AG04450 (cell line): Measurements from ENCODE around the gene ADAMTSL1. TPM values are rescaled to one million over a fixed set of nuclear protein-coding genes. Genes with fewer than 3 reads are reported as not detected.

Experiments
- CTCF ChIA-PET: fragments of 300-600, 350-600 bp; formaldehyde crosslinking; extraction: SDS; loops from one replicate; lab custom pipeline; 2022; ENCODE audit warnings: antibody characterized with exemption, inconsistent platforms; lab: Charles Lee
- POLR2A ChIA-PET: fragments of 350-600 bp; formaldehyde crosslinking; extraction: SDS; loops from one replicate; lab custom pipeline; 2021; ENCODE audit warnings: antibody characterized with exemption, inconsistent platforms; lab: Yijun Ruan, JAX
- DNase-seq: peaks from one replicate; pipeline ENCODE4 v3.0.0-alpha.2; 2011; ENCODE audit warnings: low read depth, low spot score
- H3K27ac ChIP-seq: one replicate; pipeline ENCODE4 v1.5.1; 2012; ENCODE audit warnings: low read depth, low read length, control low read depth
- H3K27me3 ChIP-seq: one replicate; pipeline ENCODE4 v1.6.0; 2012; ENCODE audit warnings: low read length; ENCODE audit not compliant: control insufficient read depth, insufficient read depth
- H3K4me3 ChIP-seq: 2 replicates; pipeline ENCODE4 v1.5.1; 2011; ENCODE audit warnings: mild to moderate bottlenecking, low read depth, low read length, control low read depth
- H3K9me3 ChIP-seq: 2 replicates; pipeline ENCODE4 v1.5.1; 2012; ENCODE audit warnings: low read length; ENCODE audit not compliant: control insufficient read depth, insufficient read depth
- polyA plus RNA-seq: library from polyadenylated mRNA; depleted of rRNA; stranded (reverse); fragments of >200 nt; gene quantifications from 2 replicates; pipeline ENCODE4 v1.2.3, GENCODE V29; 2011
- small RNA-seq: library from RNA; depleted of rRNA; stranded (forward); fragments of <200 nt; gene quantifications from one replicate; pipeline ENCODE3, GENCODE V24; 2012; ENCODE audit warnings: low read depth; ENCODE audit not compliant: insufficient read length
- TF ChIP-seq, protein P1 (sequence below): IDR thresholded peaks from 2 replicates; pipeline ENCODE4 v1.5.1; 2011; ENCODE audit warnings: low read depth, low read length, control low read depth, inconsistent platforms

Gene ADAMTSL1
- polyA plus RNA-seq, 1 experiment = 22.2 TPM

DNA sequence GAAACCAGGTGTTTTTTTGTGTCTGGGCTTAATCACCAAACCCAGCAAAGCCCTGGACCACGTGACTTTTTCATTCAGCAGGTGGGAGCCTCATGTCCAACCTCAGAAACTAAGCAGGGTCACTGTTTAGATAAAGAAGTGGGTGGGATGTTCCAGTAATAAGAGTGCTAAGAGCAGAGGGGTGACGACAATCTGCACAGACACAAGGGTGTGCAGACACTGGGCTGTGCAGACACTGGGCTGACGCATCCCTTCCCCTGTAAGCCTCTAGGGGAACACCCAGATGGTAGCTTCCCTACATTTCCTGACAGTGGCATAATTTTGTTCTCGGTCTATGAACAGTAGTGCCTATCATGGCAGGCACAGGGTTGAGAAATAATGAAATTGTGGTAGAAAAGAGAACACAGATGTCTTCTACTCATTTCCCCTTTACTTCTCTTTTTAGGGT lies 474.0 kb downstream of the ADAMTSL1 start:
- CTCF ChIA-PET = no interaction called here

DNA sequence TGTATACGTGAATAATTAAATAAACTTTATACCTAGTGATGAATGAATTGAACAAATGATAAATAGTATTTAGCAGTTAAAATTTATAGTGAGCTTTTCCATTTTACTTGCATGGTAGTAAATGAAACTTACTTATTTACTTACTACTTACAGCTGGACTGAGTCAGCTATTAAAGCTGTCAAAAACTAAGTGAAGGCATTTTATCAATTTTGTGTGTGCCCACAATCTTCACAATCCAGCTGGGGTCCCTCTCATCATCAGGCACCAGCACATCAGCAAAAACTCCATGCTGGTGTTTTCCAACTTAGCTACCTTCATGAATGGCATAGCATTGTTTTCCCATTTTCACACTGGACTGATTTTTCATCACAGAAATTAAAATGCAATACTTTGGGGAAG lies 478.0 kb downstream of the ADAMTSL1 start:
- ChIA-PET POLR2A (no interaction called here), CTCF (interaction anchor here (1.0 to 1.3 kb wide), 2 partner anchors 61 to 509 kb away, joined by 3 to 4 read pairs; no protein-coding TSS in a partner anchor)
- DNase-seq = no peak
- H3K27ac ChIP-seq = no peak overlapping the region
- no peaks in the 10 kb centered on the region for H3K9me3 ChIP-seq
- H3K4me3 ChIP-seq = no peak overlapping the region
- peaks cover 38% of the 10 kb centered on the region for H3K27me3 ChIP-seq
- TF ChIP-seq, protein P1, sequence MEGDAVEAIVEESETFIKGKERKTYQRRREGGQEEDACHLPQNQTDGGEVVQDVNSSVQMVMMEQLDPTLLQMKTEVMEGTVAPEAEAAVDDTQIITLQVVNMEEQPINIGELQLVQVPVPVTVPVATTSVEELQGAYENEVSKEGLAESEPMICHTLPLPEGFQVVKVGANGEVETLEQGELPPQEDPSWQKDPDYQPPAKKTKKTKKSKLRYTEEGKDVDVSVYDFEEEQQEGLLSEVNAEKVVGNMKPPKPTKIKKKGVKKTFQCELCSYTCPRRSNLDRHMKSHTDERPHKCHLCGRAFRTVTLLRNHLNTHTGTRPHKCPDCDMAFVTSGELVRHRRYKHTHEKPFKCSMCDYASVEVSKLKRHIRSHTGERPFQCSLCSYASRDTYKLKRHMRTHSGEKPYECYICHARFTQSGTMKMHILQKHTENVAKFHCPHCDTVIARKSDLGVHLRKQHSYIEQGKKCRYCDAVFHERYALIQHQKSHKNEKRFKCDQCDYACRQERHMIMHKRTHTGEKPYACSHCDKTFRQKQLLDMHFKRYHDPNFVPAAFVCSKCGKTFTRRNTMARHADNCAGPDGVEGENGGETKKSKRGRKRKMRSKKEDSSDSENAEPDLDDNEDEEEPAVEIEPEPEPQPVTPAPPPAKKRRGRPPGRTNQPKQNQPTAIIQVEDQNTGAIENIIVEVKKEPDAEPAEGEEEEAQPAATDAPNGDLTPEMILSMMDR = no peak

More for the DNA sequence above, 474.0 kb downstream of the ADAMTSL1 start:
- Histone ChIP-seq H3K27me3 (peaks cover 23% of the 10 kb centered on the region), H3K4me3 (no peak overlapping the region), H3K27ac (no peak overlapping the region), H3K9me3 (no peaks in the 10 kb centered on the region)
- TF ChIP-seq, protein P1 = no peak
- DNase-seq = no peak
- POLR2A ChIA-PET = no interaction called here

DNA sequence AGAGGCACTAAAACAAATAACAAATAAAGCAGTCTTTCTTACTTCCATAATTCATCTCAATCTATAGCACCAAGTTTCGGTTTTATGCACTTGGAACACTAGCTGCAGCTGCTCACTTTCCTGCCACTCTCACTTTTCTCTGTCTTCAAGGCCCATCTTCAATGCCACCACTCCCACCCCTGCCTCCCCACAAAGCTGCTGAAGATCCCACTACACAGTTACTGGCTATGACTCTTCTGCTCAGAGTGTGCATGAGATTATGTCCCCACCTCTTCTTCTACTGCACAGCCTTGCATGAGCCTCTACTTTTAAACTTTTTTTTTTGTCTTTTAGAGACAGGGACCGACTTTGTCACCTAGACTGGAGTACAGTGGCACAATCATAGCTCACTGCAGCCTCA lies 481.7 kb downstream of the ADAMTSL1 start:
- Histone ChIP-seq H3K4me3 (no peak overlapping the region), H3K27me3 (peaks cover 31% of the 10 kb centered on the region), H3K9me3 (no peaks in the 10 kb centered on the region), H3K27ac (no peak overlapping the region)
- POLR2A ChIA-PET = interaction anchor here (0.6 kb wide), 1 partner anchor 19 kb away, joined by 3 read pairs; no protein-coding TSS in a partner anchor
- TF ChIP-seq, protein P1 = no peak
- CTCF ChIA-PET = interaction anchor here (0.7 kb wide), 1 partner anchor 699 kb away, joined by 7 read pairs; no protein-coding TSS in a partner anchor
- DNase-seq = no peak

Small RNA genes within 50 kb of the gene (small RNA-seq; reads per million reads assigned to genes)
- 20.7 reads per million, percentile 80 among the genes with 10 or more reads in this experiment for gene MIR3152
